Lower lobe of right lung (tissue), 2 donors: ENCODE results near the gene HAX1. TPM values are rescaled to one million over a fixed set of nuclear protein-coding genes. Genes with fewer than 3 reads are reported as not detected.
"Not testable (repeated sequence)": the region's sequence is repeated elsewhere in the genome, so short reads cannot be mapped to it uniquely, and the experiment has no call there.

Source experiments
- ATAC-seq, 2 donors: fragments of 200-7000 bp; cut with Tn5 transposase; one replicate each; pipeline ENCODE4 v1.9.1; 2020 to 2022; ENCODE audit warnings: mild to moderate bottlenecking in 2 of 2, moderate library complexity in 2 of 2
- DNase-seq: peaks from one replicate; pipeline ENCODE4 v3.0.0-alpha.2; 2020
- H3K27ac ChIP-seq: fragments of 200-600 bp; one replicate; pipeline ENCODE4 v1.8.0; 2022
- H3K27me3 ChIP-seq: fragments of 200-600 bp; one replicate; pipeline ENCODE4 v1.8.0; 2022; ENCODE audit warnings: low read depth
- H3K36me3 ChIP-seq: fragments of 200-600 bp; one replicate; pipeline ENCODE4 v1.8.0; 2022; ENCODE audit warnings: mild to moderate bottlenecking
- H3K4me1 ChIP-seq: fragments of 200-600 bp; one replicate; pipeline ENCODE4 v1.8.0; 2022
- H3K4me3 ChIP-seq: fragments of 200-600 bp; one replicate; pipeline ENCODE4 v1.8.0; 2022; ENCODE audit warnings: mild to moderate bottlenecking
- H3K9me3 ChIP-seq: fragments of 200-600 bp; one replicate; pipeline ENCODE4 v1.8.0; 2022
- intact Hi-C: fragments of 100-400 bp; cut with DNase I; formaldehyde crosslinking; loops from one replicate; pipeline ENCODE4 v1.11.0; 2022
- total RNA-seq: library from RNA; stranded (reverse); fragmentation: NEBNext Ultra II Directional; extraction: Animal tissue kit (Norgen Biotek cat#: 25700); gene quantifications from one replicate; pipeline ENCODE4 v1.2.1, GENCODE V29; 2021
- TF ChIP-seq, protein P1 (sequence below): fragments of 200-600 bp; IDR thresholded peaks from one replicate; pipeline ENCODE4 v1.8.0; 2022; ENCODE audit warnings: antibody characterized with exemption, mild to moderate bottlenecking
- donor health status: DM: no; HTN: yes; CAD: no; lungs with severe emphysema.

HAX1 gene
- total RNA-seq, 1 donor from 2014 or later = 75.4 TPM

- DNase-seq = no peak
- Histone ChIP-seq H3K4me3 (no peak overlapping the region), H3K27me3 (no peaks in the 10 kb centered on the region), H3K4me1 (peaks cover 14% of the 10 kb centered on the region), H3K9me3 (no peaks in the 10 kb centered on the region), H3K36me3 (peaks cover 35% of the 10 kb centered on the region), H3K27ac (no peak overlapping the region)
- ATAC-seq = no peak
- TF ChIP-seq, protein P1, sequence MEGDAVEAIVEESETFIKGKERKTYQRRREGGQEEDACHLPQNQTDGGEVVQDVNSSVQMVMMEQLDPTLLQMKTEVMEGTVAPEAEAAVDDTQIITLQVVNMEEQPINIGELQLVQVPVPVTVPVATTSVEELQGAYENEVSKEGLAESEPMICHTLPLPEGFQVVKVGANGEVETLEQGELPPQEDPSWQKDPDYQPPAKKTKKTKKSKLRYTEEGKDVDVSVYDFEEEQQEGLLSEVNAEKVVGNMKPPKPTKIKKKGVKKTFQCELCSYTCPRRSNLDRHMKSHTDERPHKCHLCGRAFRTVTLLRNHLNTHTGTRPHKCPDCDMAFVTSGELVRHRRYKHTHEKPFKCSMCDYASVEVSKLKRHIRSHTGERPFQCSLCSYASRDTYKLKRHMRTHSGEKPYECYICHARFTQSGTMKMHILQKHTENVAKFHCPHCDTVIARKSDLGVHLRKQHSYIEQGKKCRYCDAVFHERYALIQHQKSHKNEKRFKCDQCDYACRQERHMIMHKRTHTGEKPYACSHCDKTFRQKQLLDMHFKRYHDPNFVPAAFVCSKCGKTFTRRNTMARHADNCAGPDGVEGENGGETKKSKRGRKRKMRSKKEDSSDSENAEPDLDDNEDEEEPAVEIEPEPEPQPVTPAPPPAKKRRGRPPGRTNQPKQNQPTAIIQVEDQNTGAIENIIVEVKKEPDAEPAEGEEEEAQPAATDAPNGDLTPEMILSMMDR = peak; percentile 21
- intact Hi-C loops = no loop called here
Measured at GRCh38 chr1:154276797-154277196, 4.4 kb downstream of the HAX1 start.

- intact Hi-C loops, H3K4me1 ChIP-seq, DNase-seq, H3K27me3 ChIP-seq, H3K4me3 ChIP-seq, H3K9me3 ChIP-seq, ATAC-seq, H3K36me3 ChIP-seq, H3K27ac ChIP-seq: not testable (repeated sequence)
Measured at GRCh38 chr1:154287591-154287990, 15.2 kb downstream of the HAX1 start.

DNA sequence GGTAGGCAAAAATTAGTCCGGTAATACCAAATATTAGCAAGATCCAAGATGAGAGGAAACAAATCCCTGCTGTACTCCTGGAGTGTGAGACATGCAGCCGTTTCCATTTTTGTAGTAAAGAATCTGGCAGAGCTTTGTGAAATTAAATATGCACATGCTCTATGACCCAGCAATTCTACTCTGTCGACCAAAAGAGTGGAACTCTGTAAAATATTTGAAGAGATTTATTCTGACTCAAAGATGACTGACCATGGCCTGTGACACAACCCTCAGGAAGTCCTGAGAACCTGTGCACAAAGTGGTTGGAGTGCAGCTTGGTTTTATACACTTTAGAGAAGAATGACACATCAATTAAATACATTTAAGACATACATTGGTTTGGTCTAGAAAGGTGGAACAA is 16.2 kb downstream of the HAX1 start:
- TF ChIP-seq, protein P1 = no peak
- Histone ChIP-seq H3K27me3 (no peaks in the 10 kb centered on the region), H3K27ac (no peak overlapping the region), H3K4me1 (no peaks in the 10 kb centered on the region), H3K4me3 (no peak overlapping the region), H3K36me3 (no peaks in the 10 kb centered on the region), H3K9me3 (no peaks in the 10 kb centered on the region)
- ATAC-seq = no peak
- intact Hi-C loops = no loop called here
- DNase-seq = no peak

DNA sequence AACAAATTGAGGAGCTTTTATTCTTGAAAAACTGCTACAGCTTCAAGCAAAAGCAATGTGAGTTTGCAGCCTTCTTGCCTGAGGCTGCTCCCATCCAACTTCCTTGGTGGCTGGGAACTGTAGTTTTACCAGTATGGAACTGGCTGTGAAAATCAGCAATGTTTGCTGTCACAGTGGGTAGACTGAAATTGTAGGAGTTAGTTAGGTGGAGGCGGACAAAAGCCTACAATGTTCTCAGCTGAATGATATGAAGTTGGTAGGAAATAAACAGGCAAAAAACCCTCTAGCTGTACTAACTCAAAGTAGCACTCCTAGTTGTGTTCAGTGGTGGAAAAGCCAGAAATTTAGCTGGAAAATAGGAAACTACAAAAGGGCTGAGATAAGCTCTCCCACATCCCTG is 18.5 kb downstream of the HAX1 start:
- DNase-seq (no peak), ATAC-seq (no peak)
- no peak overlapping the region for H3K4me3 ChIP-seq
- H3K9me3 ChIP-seq = peaks cover 16% of the 10 kb centered on the region
- no peaks in the 10 kb centered on the region for H3K4me1 ChIP-seq
- H3K27ac ChIP-seq = no peak overlapping the region
- TF ChIP-seq, protein P1 = no peak
- no peaks in the 10 kb centered on the region for H3K27me3 ChIP-seq
- intact Hi-C loops = no loop called here
- H3K36me3 ChIP-seq = no peaks in the 10 kb centered on the region

DNA sequence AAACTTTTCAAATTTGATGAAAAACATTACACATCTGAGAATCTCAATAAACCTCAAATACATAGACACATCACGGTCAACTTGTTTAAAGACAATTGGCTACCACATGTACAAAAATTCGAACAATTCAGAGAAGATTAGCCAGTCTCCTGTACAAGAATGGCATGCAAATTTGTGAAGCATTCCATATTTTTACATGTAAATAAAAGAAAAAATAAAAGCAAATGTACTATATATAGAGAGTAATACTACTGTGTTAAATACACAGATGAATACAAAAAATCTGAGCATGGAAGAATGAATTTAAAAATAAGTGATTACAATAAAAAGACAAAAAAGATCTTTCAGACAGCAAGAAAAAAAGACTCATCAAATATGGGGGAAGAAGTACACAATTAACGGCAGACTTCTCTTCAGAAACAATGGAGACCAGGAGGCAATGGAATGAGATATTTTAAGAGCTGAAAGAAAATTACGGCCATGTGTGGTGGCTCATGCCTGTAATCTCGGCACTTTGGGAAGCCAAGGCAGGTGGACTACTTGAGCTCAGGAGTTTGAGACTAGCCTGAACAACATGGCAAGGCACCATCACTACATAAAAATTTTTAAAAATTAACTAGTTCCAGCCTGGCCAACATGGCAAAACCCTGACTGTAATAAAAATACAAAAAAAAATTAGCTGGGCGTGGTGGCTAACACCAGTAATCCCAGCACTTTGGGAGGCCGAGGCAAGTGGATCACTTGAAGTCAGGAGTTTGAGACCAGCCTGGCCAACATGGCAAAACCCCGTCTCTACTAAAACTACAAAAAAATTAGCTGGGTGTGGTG is 23.2 kb downstream of the HAX1 start:
- H3K27ac ChIP-seq = no peak overlapping the region
- ATAC-seq = no peak
- intact Hi-C loops = no loop called here

DNA sequence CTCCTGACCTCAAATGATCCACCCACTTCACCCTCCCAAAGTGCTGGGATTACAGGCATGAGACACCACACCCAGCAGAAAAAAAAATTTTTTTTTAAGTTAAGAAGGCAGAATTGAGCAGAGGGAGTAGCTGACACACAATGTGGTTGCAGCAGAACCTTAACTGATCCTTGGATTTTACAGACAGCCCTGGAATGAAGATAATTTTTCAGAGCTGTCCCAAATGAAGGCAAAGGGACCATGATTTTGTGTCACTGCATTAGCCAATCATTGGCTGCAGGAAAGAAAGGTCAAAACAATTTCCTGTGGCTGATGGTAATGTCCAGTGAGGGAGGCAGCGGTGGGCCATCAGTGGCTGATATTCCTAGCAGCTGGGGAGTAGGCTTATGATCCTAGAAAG is 29.2 kb downstream of the HAX1 start:
- DNase-seq (no peak), ATAC-seq (no peak)
- TF ChIP-seq, protein P1 = no peak
- Histone ChIP-seq H3K36me3 (no peaks in the 10 kb centered on the region), H3K4me1 (no peaks in the 10 kb centered on the region), H3K27ac (no peak overlapping the region), H3K27me3 (no peaks in the 10 kb centered on the region), H3K4me3 (no peak overlapping the region), H3K9me3 (no peaks in the 10 kb centered on the region)
- intact Hi-C loops = no loop called here

More for the DNA sequence above, 23.2 kb downstream of the HAX1 start:
- DNase-seq = no peak
- TF ChIP-seq, protein P1 = no peak
- Histone ChIP-seq H3K4me3 (no peak overlapping the region), H3K27me3 (no peaks in the 10 kb centered on the region), H3K36me3 (no peaks in the 10 kb centered on the region), H3K9me3 (peaks cover 21% of the 10 kb centered on the region), H3K4me1 (no peaks in the 10 kb centered on the region)
